ENCODE measurements around the gene SLC51A.

GRCh38 chr3:196184881-196185280, 31.5 kb upstream of the SLC51A start:
- TF ChIP-seq MYC (CRISPR knock-in tag; IDR thresholded peaks at IDR 0.05; ENCODE audit: borderline replicate concordance) (no peak), POLR2A (IDR thresholded peaks at IDR 0.05; ENCODE audit: insufficient read depth in 1 of 2, low read depth in 2 of 2, low read length in 2 of 2) (no peak), CTCF (CRISPR knock-in tag; IDR thresholded peaks at IDR 0.05) (no peak), SIN3A (IDR thresholded peaks at IDR 0.05; ENCODE audit: borderline replicate concordance, low read depth, low read length) (no peak)
